ENCODE results near the gene BCAT1. TPM values are rescaled to one million over a fixed set of nuclear protein-coding genes. Genes with fewer than 3 reads are reported as not detected.

Gene BCAT1
- total RNA-seq, 4 donors from 2014 or later: 11.4 to 39.3 (median 18.0) TPM

GRCh38 chr12:24760606-24761378, 188.1 kb downstream of the BCAT1 start:
- Histone ChIP-seq H3K9me3 (no peaks in the 10 kb centered on the region), H3K27me3 (no peaks in the 10 kb centered on the region), H3K4me1 (peaks cover 0 to 11% (median 0%) of the 10 kb centered on the region in 3 donors), H3K36me3 (no peaks in the 10 kb centered on the region), H3K27ac (no peak overlapping the region), H3K4me3 (no peak overlapping the region)
- TF ChIP-seq, protein P1, sequence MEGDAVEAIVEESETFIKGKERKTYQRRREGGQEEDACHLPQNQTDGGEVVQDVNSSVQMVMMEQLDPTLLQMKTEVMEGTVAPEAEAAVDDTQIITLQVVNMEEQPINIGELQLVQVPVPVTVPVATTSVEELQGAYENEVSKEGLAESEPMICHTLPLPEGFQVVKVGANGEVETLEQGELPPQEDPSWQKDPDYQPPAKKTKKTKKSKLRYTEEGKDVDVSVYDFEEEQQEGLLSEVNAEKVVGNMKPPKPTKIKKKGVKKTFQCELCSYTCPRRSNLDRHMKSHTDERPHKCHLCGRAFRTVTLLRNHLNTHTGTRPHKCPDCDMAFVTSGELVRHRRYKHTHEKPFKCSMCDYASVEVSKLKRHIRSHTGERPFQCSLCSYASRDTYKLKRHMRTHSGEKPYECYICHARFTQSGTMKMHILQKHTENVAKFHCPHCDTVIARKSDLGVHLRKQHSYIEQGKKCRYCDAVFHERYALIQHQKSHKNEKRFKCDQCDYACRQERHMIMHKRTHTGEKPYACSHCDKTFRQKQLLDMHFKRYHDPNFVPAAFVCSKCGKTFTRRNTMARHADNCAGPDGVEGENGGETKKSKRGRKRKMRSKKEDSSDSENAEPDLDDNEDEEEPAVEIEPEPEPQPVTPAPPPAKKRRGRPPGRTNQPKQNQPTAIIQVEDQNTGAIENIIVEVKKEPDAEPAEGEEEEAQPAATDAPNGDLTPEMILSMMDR (IDR thresholded peaks at IDR 0.05): no peak
- TF ChIP-seq POLR2A (IDR thresholded peaks at IDR 0.05) (no peak), EP300 (IDR thresholded peaks at IDR 0.05) (no peak), POLR2AphosphoS5 (IDR thresholded peaks at IDR 0.05) (no peak)
- ATAC-seq: no peak
- WGBS, 2 donors (ENCODE audit: low coverage in 1 of 2): 62 to 65% methylated on average over 5 of the region's 5 CpGs

DNA sequence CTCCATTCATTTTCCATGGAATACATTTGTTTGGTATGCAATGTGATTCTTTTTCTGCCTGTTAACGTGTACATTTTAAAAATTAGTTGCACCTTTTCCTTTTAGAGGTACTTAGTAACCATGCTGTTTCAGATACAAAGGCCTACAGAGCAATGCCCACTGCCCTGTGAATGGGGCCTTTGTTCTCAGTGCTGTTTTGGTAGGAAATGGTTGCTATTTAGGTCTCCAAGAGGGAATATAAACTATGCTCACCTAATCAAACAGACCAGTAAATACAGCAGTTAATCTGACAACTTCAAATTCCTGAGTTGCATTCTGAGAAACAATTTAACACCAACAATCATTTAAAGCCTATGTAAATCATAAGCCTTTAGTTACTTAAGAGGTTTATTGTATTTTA, 188.7 kb downstream of the BCAT1 start:
- H3K4me3 ChIP-seq: no peak overlapping the region
- no peaks in the 10 kb centered on the region for H3K9me3 ChIP-seq
- H3K27me3 ChIP-seq: no peaks in the 10 kb centered on the region
- TF ChIP-seq EP300 (IDR thresholded peaks at IDR 0.05): no peak
- no peak for TF ChIP-seq POLR2A (IDR thresholded peaks at IDR 0.05)
- TF ChIP-seq, protein P1 (IDR thresholded peaks at IDR 0.05): no peak
- TF ChIP-seq POLR2AphosphoS5 (IDR thresholded peaks at IDR 0.05): no peak
- no peaks in the 10 kb centered on the region for H3K36me3 ChIP-seq
- H3K27ac ChIP-seq: no peak overlapping the region
- ATAC-seq: no peak
- WGBS, 2 donors (ENCODE audit: low coverage in 1 of 2): 20 to 38% methylated on average over 1 of the region's 1 CpG
- H3K4me1 ChIP-seq: peaks cover 0 to 11% (median 0%) of the 10 kb centered on the region in 3 donors

Other genes with a start within 250 kb of the BCAT1 start
- 1 to 10 TPM in 1 of 4 donors, under 1 TPM in 3; 0.22 to 2.3 (median 0.76) TPM for gene DNAI7, start 246.1 kb upstream of the BCAT1 start, total RNA-seq
- 10 to 100 TPM; 45.8 to 73.8 (median 47.1) TPM for gene ETFRF1, start 246.1 kb upstream of the BCAT1 start, total RNA-seq